IMR-90 (cell line): Measurements from ENCODE around the gene ANKRD13D. TPM values are rescaled to one million over a fixed set of nuclear protein-coding genes. Genes with fewer than 3 reads are reported as not detected.
A peak's percentile ranks its signal among the peaks of the same experiment; 100 is the strongest.

Experiments used
- CTCF ChIP-seq: conservative IDR thresholded peaks from 2 replicates; pipeline ENCODE4 v1.5.1; 2012; ENCODE audit warnings: mild to moderate bottlenecking, low read depth, low read length, improper control_type of control experiment
- MAZ ChIP-seq: IDR thresholded peaks from 2 replicates; pipeline ENCODE4 v1.6.1; 2012; ENCODE audit warnings: low read depth, mild to moderate bottlenecking, low read length, improper control_type of control experiment, moderate library complexity, borderline replicate concordance
- USF2 ChIP-seq: fragments of 150-350 bp; IDR thresholded peaks from 2 replicates; pipeline ENCODE4 v1.6.1; 2017; ENCODE audit warnings: mild to moderate bottlenecking, antibody characterized with exemption, low read length, low read depth
- polyA plus RNA-seq, 3 experiments: library from polyadenylated mRNA; depleted of rRNA; stranded (reverse); fragments of >200 nt; gene quantifications; 2 replicates each; pipeline ENCODE4 v1.2.3, GENCODE V29; 2012; ENCODE audit warnings: low replicate concordance in 1 of 3
- total RNA-seq: library from RNA; depleted of rRNA; stranded (reverse); fragments of >200 nt; gene quantifications from 2 replicates; pipeline ENCODE4 v1.2.3, GENCODE V29; 2012

Gene ANKRD13D
- total and polyA plus RNA-seq, 2 of the 4 experiments (the other 2 are of a cell fraction), result 7.3 to 38.4 TPM

- TF ChIP-seq CTCF (peak; percentile 87), MAZ (peak; percentile 31; the same call in 1 of the 2 replicates), USF2 (no peak)
Measured at GRCh38 chr11:67262731-67263675, 26.1 kb upstream of the ANKRD13D start (continued).
